DMS153 treated with DMSO at 0.1 percent for 48 hours (cell line): Measurements from ENCODE around the gene TTLL4.

Source experiments
- DNase-seq: peaks from one replicate; lab custom pipeline; 2025; ENCODE audit not compliant: unreplicated experiment; lab: John Stamatoyannopoulos, UW

Gene TTLL4

DNA sequence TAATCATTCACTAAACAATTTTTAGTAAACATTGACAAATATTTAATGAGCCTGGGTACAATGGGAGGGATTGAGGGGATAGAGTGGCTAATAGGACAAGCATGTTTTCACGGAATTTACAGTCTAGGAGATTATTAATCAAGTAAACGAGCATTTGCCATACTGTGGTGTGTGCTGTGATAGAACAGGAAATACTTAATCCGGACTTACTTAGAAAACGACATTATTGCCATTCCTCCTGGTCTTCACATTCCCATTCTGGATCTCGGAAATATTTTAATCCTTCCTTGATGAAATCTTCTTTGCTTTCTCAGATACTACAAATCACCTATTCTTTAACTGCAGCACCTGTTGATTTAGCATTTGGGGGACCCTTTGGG is 905 bp downstream of the TTLL4 start:
- DNase-seq = peak; percentile 35

DNA sequence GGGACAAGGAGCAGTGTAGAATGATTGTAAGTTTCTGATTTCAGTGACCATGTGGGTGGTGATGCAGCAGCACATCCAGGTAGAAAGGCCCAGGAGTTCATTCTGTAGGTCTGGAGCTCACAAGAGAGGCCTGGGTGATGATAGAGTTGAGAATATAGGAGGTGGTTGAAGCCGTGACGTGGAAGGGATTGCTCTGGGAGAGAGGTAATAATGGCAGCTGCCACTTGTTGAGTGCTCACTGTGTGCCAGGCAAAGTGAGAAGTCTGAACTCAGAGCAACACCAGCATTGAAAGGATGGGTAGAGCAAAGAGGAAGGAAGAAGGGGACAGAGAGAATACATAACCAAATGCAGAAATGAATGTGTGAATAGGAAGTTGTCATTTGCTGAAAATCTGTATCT is 3.3 kb downstream of the TTLL4 start:
- no peak for DNase-seq

- no peak for DNase-seq
Observed at GRCh38 chr2:218716070-218716469, 5.4 kb downstream of the TTLL4 start.

DNA sequence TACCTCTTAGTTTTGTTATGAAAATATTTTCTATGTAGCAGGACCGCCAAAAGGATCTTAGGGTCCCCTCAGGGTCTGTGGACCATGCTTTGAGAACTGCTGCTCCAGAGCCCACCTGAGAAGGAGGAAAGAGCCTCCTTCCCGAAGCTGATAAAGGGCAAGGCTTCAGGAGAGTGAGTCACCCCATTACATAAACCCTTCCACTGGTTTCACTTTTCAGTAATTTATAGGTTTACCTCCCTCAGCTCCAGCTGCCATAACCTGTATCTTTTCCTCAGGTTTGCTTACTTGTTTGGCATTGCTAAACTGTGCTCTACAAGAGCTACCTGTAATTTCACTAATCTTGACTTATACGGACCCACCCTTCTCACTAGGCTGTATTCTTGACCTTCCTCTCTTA is 6.6 kb downstream of the TTLL4 start:
- no peak for DNase-seq

DNA sequence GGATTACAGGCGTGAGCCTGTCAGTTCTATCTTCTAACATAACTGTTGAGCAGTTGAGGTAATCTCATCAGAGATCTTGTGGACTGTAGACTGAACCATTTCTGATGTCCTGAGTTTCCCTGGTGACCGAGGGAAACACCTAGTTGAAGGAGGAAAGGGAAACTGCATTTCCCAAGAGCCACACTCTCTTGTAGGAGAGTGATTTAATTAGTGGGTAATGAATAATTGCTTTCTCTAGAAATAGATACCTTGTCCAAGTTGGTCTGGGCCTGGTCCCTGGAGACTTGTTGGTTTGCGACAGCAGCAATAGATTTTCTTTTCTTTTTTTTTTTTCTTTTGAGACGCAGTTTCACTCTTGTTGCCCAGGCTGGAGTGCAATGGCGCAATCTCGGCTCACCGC is 7.4 kb downstream of the TTLL4 start:
- DNase-seq = no peak

GRCh38 chr2:218719457-218719856 is 8.8 kb downstream of the TTLL4 start:
- no peak for DNase-seq

GRCh38 chr2:218720048-218721041 is 9.7 kb downstream of the TTLL4 start:
- no peak for DNase-seq

DNA sequence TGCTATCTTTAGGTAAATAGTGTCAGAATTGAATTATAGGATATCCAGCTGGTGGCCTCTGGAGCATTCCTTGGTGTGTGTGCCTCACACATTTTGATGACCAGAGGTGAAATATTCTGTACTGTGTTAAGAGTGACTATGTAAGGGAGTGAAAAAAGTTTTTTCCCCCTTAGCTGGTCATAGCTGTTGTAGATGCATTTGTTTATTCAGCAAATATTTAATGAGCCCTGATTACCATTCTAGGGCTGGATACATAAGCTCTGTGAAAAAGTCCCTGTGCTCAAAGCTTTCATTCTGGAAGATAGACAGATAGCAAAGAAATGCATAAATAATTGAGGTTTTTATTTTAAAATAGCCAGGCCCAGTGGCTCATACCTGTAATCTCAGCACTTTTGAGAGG is 10.9 kb downstream of the TTLL4 start:
- no peak for DNase-seq

DNA sequence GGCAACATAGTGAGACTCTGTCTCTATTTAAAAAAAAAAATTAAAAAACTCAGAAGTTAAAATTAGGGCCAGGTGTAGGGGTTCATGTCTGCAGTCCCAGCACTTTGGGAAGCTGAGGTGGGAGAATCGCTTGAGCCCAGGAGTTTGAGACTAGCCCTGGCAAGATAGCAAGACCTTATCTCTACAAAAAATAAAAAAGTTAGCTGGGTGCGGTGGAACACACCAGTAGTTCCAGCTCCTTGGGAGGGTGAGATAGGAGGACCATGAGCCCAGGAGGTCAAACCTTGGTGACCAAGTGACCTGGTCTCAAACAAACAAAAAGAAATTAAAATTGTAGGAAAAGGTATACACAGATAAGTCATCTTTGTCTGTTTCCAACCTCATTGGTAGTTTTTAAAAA is 11.3 kb downstream of the TTLL4 start:
- DNase-seq = no peak

DNA sequence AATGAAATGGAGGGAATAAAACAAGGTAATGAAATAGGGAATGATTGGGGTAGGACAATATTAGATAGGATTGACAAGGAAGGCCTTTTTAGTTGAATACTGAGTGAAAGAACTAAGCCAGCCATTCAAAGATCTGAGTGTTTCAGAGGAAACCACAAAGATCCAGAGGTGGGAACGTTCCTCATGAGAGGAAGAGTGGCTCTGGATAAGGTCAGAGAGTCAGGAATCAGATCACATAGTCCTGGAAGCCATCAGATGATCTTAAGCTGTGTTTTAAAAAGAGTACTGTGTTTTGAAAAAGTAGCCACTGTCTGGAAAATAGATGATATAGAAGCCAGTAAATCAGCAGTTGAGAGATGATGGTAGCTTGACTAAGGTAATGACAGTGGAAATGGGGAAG is 11.8 kb downstream of the TTLL4 start:
- no peak for DNase-seq

DNA sequence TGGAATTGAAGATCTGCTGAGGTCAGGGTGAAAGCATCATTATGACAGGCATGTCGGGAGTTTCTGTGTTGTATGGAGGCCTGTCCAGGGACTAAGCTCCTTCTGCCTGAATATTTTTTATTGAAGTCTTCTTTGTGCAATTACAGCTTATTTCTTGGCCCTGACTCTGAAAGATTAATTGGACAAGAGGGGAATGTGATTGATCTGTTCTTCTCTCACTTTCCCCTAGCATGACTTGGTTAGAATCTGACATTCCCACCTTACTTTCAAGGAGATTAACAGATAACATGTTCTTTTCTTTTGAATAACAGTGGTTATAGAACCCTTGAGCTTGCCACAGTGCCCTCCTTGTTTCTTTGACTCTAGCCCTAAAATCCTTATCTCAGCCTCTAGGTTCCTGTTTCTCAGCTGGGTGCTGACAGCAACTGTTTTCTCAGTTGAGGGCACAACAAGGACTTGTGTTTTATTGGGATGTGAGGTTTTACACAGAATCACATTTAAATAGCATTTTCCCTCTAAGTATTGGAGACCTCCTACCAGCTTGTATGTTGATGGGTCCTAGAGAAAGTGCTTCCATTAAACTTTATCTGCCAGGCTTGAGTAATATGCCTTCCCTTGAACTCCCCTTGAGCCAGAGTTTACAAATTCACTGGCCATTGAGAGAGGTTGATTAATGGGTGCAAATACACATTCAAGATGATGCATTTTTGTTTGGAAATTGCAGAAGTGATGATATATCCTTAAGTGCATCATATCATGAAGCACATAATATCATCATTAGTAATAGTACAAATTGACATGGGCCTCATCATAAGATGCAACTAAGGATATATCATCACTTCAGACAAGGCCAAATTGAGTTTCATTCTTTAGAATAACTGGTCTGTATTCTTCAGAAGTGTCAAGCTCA is 12.5 kb downstream of the TTLL4 start:
- no peak for DNase-seq

GRCh38 chr2:218726004-218726574 is 15.5 kb downstream of the TTLL4 start:
- DNase-seq = no peak

GRCh38 chr2:218727502-218728165 is 17.0 kb downstream of the TTLL4 start:
- DNase-seq = no peak

DNA sequence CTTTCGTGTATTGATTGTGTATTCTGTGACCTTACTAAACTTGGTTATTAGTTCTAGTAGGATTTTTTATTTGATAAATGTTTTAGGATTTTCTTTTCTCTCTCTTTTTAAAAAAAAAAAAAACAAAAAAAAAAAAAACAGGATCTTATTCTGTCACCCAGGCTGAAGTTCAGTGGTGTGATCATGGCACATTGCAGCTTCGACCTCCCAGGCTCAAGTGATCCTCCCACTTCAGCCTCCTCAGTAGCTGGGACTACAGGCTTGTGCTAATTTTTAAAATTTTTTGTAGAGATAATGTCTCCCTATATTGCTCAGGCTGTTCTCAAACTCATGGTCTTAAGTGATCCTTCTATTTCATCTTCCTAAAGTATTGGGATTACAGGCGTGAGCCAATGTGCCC is 19.0 kb downstream of the TTLL4 start:
- no peak for DNase-seq

DNA sequence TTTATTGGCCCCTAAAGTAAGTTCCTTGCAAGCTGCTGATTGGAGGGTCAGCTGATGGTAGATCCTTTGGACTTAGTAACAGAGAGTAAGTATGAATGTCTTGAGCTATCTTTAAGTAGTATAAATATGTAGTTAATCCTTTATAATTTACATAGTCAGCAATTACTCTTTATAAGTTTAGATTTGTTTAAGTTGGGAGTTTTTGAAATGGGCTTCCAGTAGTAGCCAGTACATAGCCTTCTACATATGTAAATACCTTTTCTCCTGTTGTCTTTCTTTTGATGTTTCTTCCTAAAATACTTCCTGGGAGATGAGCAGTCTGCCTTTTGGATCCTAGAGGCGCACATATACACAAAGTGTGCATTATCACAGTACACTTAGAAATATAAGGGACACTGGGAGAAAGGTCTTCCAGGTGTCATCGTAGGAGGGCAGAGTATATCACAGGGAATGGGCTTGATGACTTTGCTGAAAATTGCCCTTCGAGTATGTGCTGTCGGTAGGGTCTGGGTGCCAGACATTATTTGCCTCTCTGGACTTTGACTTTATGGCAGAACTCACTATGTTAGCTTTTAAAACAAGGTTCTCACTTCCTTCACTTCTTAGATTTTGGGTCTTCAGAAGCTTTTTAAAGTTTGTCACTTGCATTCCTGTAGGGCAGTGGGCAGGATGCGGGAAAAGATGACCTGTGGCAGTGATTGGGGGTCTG is 21.6 kb downstream of the TTLL4 start:
- DNase-seq = no peak

GRCh38 chr2:218732761-218733158 is 22.1 kb downstream of the TTLL4 start:
- DNase-seq = no peak

- DNase-seq = no peak
Observed at GRCh38 chr2:218733171-218734021, 22.8 kb downstream of the TTLL4 start.

- DNase-seq = no peak
Observed at GRCh38 chr2:218734190-218734975, 23.7 kb downstream of the TTLL4 start.

DNA sequence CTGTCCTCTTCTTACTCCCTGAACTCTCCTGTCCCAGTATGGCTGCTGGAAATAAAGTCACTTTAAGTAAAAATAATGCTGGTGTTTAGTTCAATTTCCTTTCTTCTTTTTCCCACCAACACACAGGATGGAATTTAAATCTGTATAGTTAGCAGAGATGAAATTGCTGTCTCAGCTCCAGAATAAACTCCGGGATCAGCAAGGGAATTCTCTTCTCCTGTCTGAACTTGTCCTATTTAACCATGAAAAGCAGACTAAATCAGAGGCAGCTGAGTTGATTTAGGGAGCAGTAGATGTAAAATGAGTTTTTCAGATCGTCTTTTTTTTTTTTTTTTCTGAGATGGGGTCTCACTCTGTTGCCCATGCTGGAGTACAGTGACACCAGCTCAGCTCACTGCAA is 25.9 kb downstream of the TTLL4 start:
- DNase-seq = no peak
